ENCODE results near the gene FAM236A.
"Not testable (repeated sequence)": the region's sequence is repeated elsewhere in the genome, so short reads cannot be mapped to it uniquely, and the experiment has no call there.

FAM236A gene

DNA sequence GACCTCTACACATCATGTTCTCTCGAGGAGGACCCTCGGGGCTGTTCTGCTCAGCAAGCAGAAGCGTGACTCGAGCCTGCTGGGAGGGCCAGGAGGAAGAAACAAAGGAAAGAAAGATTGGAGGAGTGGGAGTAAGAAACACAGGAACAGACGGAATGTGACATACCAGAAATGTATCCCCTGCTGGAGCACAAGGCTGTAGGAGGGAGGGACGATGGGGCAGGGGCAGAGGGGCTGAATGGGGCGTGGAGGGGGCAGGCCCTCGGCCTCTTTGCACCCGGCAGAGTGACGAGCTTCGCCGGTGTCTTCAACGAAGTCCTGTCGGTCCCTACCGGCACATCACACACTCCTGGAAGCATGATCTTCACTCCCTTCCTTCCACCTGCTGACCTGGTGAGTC, at the start of gene FAM236A:
Gene FAM236A (plus strand): TSS at position 301 of the 400 bp plus-strand sequence. CDS start 57 bp downstream, at position 358.
- DNase-seq: not testable (repeated sequence)

DNA sequence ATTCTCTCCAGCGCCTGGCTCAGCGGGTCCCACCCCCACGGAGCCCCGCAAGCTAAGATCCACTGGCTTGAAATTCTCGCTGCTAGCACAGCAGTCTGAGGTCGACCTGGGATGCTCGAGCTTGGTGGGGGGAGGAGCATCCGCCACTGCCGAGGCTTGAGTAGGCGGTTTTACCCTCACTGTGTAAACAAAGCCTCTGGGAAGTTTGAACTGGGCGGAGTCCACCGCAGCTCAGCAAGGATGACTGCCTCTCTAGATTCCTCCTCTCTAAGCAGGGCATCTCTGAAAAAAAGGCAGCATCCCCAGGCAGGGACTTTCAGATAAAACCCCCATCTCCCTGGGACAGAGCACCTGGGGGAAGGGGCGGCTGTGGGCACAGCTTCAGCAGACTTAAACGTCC, 48.3 kb upstream of the FAM236A start:
- not testable (repeated sequence) for DNase-seq

DNA sequence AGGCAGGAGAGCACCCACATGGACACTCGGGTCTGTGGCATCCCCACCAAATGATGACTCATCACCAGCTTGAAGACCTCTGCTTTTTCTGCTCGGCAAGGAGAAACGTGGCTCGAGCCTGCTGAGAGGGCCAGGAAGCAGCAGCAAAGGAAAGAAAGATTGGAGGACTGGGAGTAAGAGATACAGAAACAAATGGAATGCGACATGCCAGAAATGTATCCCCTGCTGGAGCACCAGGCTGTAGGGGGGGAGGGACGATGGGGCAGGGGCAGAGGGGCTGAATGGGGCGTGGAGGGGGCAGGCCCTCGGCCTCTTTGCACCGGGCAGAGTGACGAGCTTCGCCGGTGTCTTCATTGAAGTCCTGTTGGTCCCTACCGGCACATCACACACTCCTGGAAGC, 25.7 kb upstream of the FAM236A start, which contains the start of gene FAM236C:
Gene FAM236C (plus strand): TSS at position 301 of the 400 bp plus-strand sequence. CDS start 100 bp downstream, outside the sequence.
- DNase-seq: not testable (repeated sequence)

DNA sequence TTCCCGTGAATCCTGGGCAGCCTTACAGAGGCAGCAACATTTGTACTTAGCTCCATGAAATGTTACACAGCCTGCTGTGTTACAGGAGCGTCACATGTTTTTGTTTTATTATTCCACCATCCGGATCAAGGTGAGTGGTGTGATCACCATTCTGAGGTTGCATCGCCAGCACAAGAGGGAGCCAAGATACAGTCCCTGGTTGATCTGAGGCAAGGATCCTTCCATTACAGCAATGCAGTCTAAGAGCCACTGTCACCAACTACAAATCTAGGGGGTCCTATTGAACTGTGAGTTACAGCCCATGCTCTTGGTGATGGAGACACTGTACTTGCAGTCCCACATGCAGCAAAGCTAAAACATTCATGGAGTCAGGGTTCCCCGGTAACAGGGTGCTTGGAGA, 21.9 kb upstream of the FAM236A start:
- not testable (repeated sequence) for DNase-seq

DNA sequence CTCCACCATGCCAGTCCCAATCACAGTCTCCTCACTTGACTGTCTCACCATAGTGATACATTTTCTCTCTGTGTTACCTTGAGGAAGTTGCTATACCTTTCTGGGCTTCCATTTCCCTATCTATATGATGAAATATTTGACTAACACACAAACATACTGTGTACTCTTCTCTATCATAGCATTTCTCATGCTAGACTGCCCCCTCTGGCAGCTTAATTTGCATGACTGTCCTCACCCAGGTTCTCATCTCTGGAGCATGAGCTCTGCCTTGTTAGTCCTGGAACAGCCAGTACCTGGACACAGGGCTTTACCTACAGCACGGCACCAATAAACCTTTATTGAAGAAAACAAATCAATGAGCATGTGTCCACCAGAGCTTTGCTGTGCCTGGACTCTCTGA, 5.7 kb upstream of the FAM236A start:
- not testable (repeated sequence) for DNase-seq

DNA sequence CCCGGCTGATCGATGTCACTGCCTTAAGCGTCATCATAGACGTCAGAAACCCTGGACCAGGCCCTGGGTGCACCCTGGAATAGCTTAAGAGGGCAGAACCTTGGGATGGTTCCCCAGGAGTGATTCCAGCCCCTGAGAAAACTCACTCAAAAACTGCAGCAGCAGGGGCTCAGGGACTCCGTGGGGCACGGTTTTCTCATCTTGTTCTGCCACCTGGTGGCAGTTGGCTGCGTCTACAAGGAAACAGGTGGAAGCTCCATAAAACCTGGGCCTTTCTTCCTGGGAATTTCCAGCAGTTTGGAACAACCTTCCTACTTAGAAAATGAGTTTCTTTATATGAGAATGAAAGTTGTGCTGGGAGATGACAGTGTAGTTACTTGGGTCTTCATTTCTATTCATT, 1.6 kb upstream of the FAM236A start:
- not testable (repeated sequence) for DNase-seq

DNA sequence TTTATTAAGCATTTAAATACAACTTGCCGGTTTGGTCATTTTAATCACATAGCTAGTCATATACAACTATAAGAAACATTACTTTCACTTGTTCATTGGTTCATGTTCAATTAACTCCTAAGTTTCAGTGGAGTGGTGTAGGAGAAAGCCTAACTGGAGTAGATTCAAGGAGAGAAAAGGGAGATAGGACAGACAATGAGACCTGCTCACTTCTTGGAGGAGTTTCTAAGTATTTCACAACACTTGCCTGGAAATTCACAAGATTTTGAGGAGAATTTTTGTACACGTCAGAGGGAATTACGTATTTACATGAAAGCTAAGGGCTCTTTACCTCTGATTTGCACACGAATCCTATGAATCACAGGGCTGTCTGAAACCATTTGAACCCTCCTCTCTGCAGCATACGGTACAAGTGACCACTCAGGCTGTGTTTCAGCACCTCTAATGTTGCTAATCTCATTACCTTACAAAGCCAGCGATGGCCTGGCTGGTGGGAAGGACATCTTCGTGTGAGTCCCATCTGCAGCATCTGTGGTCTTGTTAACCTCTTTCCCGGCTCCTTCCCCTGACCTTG, 1.0 kb upstream of the FAM236A start:
- not testable (repeated sequence) for DNase-seq

DNA sequence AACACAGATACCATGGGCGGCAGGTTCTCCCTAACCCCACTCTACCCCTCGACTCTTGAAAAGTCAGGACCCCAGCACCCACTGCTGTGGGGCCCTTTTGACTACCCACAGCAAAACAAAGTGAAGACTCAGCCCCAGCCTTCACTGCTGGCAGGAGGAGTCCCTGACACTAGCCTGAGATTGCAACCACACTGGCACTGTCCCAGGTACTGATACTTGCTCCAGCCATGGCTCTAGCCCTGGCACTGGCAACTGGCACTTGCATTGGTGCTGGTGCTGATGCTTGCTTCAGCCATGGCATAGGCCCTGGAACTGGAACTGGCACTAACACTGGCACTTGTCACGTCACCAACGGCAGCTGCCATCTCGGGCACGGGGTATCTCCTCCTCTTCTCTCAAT, 4.3 kb downstream of the FAM236A start:
- not testable (repeated sequence) for DNase-seq

DNA sequence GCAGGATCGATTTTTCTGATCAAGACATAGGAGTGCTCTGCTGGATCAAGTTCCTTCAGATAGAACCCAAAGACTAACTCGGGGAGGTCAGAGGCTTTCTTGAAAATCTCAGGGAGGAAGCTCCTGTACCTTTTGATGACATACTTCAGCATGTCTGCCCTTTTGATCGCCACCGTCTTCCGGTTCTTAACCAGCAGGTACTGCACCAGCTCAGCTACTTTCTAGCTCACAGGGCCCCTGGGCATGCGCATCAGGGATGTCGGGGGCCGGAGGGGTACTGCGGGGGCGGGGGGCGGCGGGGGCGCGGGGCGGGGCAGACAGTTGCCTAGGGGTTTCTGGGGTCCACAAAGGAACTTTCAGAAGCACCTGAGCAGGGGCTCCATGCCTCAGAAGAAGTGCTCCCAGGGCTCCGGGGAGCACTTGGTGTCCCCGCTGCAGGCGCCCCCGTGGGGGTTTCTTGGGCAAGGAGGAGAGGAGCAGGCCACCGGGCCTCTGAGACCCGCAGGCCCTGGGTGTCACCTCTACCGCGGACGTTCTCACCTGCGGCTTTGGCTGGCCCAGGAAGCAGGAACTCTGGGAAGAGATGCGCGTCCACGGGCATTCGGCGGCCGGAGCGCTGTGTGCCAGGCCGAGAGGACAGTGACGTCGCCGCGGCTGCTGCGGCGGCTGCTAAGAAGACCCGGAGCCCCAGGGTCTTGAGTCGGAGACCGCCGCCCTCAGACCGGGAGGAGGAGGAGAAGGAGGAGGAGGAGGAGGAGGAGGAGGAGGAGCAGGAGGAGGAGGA, 5.2 kb downstream of the FAM236A start:
- DNase-seq: not testable (repeated sequence)

DNA sequence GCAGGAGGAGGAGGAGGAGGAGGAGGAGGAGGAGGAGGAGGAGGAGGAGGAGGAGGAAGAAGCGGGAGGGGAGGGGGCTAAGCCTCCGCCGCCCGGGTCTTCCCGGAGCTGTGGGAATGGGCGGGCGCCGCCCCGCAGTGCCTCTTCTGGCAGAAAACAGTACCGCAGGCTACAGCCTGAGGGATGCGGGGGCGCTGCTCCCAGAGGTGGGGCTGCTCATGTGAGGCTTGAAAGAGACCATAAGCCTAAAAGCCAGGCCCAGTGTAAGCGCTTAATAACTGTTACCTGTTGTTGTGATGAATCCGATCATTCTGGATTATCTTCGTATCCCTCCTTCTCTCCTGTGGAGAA, 5.8 kb downstream of the FAM236A start, which contains the start of gene DMRTC1:
Gene DMRTC1 (minus strand): TSS at position 19 of the 351 bp plus-strand sequence. CDS start 68,143 bp downstream, outside the sequence.
- DNase-seq: not testable (repeated sequence)

DNA sequence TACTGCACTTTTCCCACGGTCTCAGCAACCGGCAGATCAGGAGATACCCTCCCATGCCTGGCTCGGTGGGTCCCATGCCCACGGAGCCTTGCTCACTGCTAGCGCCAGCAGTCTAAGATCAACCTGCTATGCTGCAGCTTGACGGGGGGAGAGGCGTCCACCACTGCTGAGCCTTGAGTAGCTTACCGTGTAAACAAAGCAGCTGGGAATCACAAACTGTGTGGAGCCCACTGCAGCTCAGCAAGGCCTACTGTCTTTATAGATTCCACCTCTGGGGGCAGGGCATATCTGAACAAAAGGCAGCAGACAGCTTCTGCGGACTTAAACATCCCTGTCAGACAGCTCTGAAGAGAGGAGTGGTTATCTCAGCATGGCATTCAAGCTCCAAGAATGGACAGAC, 22.0 kb downstream of the FAM236A start:
- DNase-seq: not testable (repeated sequence)

DNA sequence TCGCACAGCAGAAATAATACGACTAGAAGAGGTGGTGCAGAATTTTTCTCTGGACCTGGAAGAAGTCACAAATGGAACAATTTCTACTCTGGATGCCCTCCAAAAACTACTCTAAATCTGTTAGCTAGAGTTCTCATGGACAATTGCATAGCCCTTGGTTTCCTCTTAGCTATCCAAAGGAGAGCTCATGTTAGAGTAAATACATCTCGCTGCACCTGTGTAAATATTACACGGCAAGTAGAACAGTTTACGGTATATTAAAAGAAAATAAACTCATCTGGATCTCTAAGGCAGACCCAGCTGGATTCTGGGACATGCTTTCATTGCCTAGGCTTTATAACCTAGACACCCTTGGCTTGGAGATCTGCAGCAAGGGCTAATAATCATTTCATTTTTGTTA, 33.9 kb downstream of the FAM236A start:
- DNase-seq: not testable (repeated sequence)

DNA sequence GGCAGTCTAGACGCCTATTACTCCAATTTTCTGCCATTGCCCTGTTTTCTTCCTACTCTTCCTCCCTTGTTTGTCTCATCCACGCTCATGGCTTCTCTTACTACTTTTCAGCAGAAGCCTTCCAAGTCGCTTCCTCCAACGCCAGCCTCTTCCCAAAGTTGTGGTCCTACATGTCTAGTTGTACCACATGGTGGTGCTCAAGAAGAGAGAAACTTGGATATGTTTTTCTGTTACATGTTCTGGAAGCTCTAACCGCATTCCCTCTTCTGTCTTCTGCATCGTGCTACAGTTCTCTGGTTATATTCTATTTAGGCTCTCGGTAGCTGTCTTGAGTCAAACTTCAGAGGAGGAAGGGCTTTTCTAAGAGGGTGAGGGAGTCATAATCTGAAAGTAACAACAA, 36.9 kb downstream of the FAM236A start:
- DNase-seq: not testable (repeated sequence)

DNA sequence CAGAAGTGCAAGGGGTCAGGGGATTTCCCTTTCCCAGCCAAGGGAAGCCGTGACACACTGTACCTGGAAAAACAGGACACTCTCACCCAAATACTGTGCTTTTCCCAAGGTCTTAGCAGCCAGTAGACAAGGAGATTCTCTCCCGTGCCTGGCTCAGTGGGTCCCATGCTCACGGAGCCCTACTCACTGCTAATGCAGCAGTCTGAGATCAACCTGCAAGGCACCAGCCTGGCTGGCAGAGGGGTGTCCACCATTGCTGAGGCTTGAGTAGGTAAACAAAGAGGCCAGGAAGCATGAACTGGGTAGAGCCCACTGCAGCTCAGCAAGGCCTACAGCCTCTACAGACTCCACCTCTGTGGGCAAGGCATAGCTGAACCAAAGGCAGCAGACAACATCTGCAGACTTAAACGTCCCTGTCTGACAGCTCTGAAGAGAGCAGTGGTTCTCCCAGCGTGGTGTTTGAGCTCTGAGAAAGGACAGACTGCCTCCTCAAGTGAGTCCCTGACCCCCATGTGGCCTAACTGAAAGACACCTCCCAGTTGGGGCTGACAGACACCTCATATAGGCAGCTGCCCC, 43.0 kb downstream of the FAM236A start:
- DNase-seq: not testable (repeated sequence)
